ENCODE results near the gene RAMAC. TPM values are rescaled to one million over a fixed set of nuclear protein-coding genes. Genes with fewer than 3 reads are reported as not detected.

The RAMAC gene
- total RNA-seq, 1 experiment from 2014 or later, result 31.5 TPM

DNA sequence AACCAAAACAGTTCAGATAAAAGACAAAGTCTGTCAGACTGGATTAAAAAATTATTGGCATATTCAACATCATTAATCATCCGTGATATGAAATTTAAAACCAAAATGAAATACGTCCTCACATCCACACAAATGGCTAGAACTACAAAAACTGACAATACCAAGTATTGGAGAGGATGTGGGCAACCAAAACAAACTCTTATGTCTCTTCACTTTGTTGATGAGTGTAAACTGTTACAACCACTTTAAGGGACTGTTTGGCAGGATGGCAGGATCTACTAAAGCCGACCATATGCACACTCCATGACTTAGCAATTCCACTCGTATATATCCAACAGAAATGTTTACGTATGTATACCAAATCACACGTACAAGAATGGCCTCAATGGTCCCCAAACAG, 50.2 kb downstream of the RAMAC start:
- Mint-ChIP-seq H3K4me1 (ENCODE audit: low read depth, unreplicated experiment) (no peaks in the 10 kb centered on the region), H3K36me3 (ENCODE audit: insufficient read depth, unreplicated experiment) (peaks cover 39% of the 10 kb centered on the region), H3K4me3 (ENCODE audit: low read depth, unreplicated experiment) (no peak overlapping the region), H3K27ac (ENCODE audit: unreplicated experiment) (no peak overlapping the region), H3K27me3 (ENCODE audit: unreplicated experiment) (no peaks in the 10 kb centered on the region), H3K9me3 (ENCODE audit: low read depth, unreplicated experiment) (peaks cover 2% of the 10 kb centered on the region)
- no peak for DNase-seq
- intact Hi-C loops (cut with micrococcal nuclease; ENCODE audit: unreplicated experiment), result no loop called here
- TF ChIP-seq, protein P1, sequence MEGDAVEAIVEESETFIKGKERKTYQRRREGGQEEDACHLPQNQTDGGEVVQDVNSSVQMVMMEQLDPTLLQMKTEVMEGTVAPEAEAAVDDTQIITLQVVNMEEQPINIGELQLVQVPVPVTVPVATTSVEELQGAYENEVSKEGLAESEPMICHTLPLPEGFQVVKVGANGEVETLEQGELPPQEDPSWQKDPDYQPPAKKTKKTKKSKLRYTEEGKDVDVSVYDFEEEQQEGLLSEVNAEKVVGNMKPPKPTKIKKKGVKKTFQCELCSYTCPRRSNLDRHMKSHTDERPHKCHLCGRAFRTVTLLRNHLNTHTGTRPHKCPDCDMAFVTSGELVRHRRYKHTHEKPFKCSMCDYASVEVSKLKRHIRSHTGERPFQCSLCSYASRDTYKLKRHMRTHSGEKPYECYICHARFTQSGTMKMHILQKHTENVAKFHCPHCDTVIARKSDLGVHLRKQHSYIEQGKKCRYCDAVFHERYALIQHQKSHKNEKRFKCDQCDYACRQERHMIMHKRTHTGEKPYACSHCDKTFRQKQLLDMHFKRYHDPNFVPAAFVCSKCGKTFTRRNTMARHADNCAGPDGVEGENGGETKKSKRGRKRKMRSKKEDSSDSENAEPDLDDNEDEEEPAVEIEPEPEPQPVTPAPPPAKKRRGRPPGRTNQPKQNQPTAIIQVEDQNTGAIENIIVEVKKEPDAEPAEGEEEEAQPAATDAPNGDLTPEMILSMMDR (IDR thresholded peaks at IDR 0.05; ENCODE audit: unreplicated experiment), result no peak
- CTCF ChIA-PET, result no interaction called here
- BruUV-seq (replicated peaks), result no TSS peak

DNA sequence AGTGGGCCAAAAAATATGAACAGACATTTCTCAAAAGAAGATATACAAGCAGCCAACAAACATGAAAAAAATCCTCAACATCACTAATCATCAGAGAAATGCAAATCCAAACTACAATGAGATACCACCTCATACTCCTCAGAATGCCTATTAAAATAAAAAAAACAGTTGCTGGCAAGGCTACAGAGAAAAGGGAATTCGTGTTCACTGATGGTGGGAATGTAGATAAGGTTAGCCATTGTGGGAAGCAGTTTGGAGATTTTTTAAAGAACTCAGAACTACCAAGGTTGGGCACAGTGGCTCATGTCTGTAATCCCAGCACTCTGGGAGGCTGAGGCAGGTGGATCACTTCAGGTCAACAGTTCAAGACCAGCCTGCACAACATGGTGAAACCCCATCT, 53.2 kb downstream of the RAMAC start:
- Mint-ChIP-seq H3K4me3 (ENCODE audit: low read depth, unreplicated experiment) (no peak overlapping the region), H3K9me3 (ENCODE audit: low read depth, unreplicated experiment) (no peaks in the 10 kb centered on the region), H3K27me3 (ENCODE audit: unreplicated experiment) (no peaks in the 10 kb centered on the region), H3K36me3 (ENCODE audit: insufficient read depth, unreplicated experiment) (peaks cover 56% of the 10 kb centered on the region), H3K4me1 (ENCODE audit: low read depth, unreplicated experiment) (no peaks in the 10 kb centered on the region), H3K27ac (ENCODE audit: unreplicated experiment) (no peak overlapping the region)
- TF ChIP-seq, protein P1 (IDR thresholded peaks at IDR 0.05; ENCODE audit: unreplicated experiment), result no peak
- BruUV-seq (replicated peaks), result no TSS peak
- intact Hi-C loops (cut with micrococcal nuclease; ENCODE audit: unreplicated experiment), result no loop called here
- CTCF ChIA-PET, result no interaction called here
- DNase-seq, result no peak

Other genes starting within 250 kb of the RAMAC start
- gene FSD2, start 180.1 kb upstream of the RAMAC start, total RNA-seq (2022), result not detected in 2 replicates
- gene WHAMM, start 176.6 kb upstream of the RAMAC start, total RNA-seq (2022), result 12.1 and 12.5 TPM in 2 replicates
- 32.2 and 49.4 TPM in 2 replicates for gene HOMER2, start 33.5 kb upstream of the RAMAC start, total RNA-seq (2022)
- 34.0 and 40.7 TPM in 2 replicates for gene C15orf40, start 25.4 kb downstream of the RAMAC start, total RNA-seq (2022)
- 73.2 and 77.3 TPM in 2 replicates for gene BTBD1, start 81.0 kb downstream of the RAMAC start, total RNA-seq (2022)
- gene TM6SF1, start 121.4 kb downstream of the RAMAC start, total RNA-seq (2022), result not detected in 2 replicates
- 62.9 and 69.4 TPM in 2 replicates for gene HDGFL3, start 221.6 kb downstream of the RAMAC start, total RNA-seq (2022)

All from Calu3 (cell line).